ENCODE data around the gene ITPR1. TPM values are rescaled to one million over a fixed set of nuclear protein-coding genes. Genes with fewer than 3 reads are reported as not detected.

ITPR1 gene
- total RNA-seq, 4 donors from 2014 or later = 9.5 to 24.1 (median 17.5) TPM

DNA sequence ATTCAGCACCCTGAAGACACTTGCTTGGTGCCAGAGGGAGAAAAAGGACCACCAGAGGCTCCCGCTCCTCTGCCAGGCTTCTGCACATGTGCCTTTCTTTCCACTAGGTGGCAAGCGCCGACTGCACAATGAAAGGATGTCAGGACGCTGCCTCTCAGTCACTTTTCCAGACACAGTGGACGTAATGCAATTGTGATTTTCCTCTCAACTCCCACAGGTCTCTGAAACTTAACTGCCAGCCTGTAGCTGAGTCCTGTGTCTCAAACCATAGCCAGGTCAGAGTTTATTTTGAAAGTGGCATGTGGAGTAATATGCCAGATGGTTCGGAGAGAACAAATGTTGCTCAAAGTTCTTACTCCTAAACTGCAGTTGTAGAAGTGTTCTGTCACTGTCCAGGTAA lies 162.9 kb downstream of the ITPR1 start:
- 21 to 25% methylated on average over 6 of the region's 6 CpGs for WGBS, 2 donors
- intact Hi-C loops (cut with DNase I; ENCODE audit: low total_unique reads) = no loop called here
- DNase-seq (ENCODE audit: low spot score in 2 of 2) = peak in 1 of 2 donors; percentile 23
- no peak for TF ChIP-seq POLR2A (IDR thresholded peaks at IDR 0.05)
- TF ChIP-seq, protein P1, sequence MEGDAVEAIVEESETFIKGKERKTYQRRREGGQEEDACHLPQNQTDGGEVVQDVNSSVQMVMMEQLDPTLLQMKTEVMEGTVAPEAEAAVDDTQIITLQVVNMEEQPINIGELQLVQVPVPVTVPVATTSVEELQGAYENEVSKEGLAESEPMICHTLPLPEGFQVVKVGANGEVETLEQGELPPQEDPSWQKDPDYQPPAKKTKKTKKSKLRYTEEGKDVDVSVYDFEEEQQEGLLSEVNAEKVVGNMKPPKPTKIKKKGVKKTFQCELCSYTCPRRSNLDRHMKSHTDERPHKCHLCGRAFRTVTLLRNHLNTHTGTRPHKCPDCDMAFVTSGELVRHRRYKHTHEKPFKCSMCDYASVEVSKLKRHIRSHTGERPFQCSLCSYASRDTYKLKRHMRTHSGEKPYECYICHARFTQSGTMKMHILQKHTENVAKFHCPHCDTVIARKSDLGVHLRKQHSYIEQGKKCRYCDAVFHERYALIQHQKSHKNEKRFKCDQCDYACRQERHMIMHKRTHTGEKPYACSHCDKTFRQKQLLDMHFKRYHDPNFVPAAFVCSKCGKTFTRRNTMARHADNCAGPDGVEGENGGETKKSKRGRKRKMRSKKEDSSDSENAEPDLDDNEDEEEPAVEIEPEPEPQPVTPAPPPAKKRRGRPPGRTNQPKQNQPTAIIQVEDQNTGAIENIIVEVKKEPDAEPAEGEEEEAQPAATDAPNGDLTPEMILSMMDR (IDR thresholded peaks at IDR 0.05) = no peak
- no peak overlapping the region for H3K4me3 ChIP-seq (ENCODE audit: low read depth, poor library complexity, severe bottlenecking)

DNA sequence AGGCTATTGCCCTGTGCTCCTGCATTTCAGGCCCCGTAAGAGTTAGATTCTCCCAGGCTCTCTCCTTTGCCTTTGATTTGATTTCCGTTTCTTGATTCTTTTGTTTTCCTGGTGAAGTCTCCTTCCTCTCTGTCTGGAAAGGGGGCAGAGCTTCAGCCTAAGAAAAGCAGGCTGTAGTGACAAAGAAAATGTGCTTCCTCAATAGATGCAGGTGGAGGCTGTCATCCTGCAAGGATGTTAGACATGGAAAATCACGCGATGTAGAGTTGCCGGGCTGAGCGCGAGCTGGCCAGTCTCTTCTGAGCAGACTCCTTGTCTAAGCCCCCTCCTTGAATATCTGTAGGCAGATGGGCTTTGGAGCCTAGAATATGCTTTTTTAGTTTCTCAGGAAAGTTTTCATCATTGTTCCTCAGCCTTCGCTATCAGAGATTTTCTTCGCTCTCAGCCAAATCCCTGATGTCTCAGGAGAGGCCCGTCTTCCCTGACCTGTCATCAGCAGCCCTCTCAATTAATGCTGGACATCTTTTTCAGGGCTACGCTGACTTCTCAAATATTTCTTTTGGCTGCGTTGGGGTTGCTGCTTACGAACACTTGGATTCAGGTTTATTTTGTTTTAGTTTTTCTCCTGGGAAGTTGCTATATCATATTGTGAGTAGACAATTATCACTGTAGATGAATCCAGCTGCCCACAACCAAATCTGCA lies 163.6 kb downstream of the ITPR1 start:
- intact Hi-C loops (cut with DNase I; ENCODE audit: low total_unique reads) = no loop called here
- no peak overlapping the region for H3K4me3 ChIP-seq (ENCODE audit: low read depth, poor library complexity, severe bottlenecking)
- WGBS, 2 donors = 84 to 87% methylated on average over 13 of the region's 13 CpGs
- DNase-seq (ENCODE audit: low spot score in 2 of 2) = no peak
- no peak for TF ChIP-seq POLR2A (IDR thresholded peaks at IDR 0.05)
- TF ChIP-seq, protein P1 (IDR thresholded peaks at IDR 0.05) = no peak

DNA sequence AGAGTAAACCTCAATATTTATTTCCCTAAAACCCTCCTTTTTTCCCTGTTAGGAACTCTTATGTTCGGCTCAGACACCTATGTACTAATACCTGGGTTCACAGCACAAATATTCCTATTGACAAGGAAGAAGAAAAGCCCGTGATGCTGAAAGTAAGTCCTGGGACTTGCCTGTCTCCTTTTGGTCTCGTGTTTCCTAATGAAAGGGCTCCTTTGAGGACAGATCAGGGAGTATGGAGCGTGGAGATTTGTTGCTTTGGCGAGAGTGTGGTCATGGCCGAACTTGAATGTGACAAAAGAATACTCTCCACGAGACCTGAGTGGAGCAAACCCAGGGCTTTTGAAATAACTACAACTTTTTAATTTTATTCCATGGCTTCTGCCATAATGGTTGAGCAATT lies 167.8 kb downstream of the ITPR1 start:
- no peak overlapping the region for H3K4me3 ChIP-seq (ENCODE audit: low read depth, poor library complexity, severe bottlenecking)
- DNase-seq (ENCODE audit: low spot score in 2 of 2) = no peak
- TF ChIP-seq, protein P1 (IDR thresholded peaks at IDR 0.05) = no peak
- no peak for TF ChIP-seq POLR2A (IDR thresholded peaks at IDR 0.05)
- WGBS, 2 donors = 81 to 91% methylated on average over 7 of the region's 7 CpGs
- intact Hi-C loops (cut with DNase I; ENCODE audit: low total_unique reads) = no loop called here

DNA sequence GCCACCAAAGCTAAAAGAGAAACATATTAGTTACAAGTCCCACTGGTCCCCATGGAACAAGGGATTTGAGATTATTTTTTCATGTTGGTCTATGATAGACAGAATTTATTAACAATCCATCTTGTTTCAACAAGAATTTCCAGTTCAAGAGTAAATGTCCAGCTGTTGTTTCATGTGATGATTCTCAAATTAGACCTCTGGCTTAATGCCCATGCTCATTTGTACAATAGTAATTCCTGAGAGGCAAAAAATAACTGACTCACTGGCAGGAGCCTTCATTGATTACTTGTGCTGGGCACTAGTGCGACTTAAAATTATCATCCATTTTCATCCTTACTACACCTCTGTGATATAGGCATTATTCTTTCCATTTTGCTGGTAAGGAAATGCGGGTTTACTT lies 171.3 kb downstream of the ITPR1 start:
- H3K4me3 ChIP-seq (ENCODE audit: low read depth, poor library complexity, severe bottlenecking) = no peak overlapping the region
- 60 to 91% methylated on average over 2 of the region's 2 CpGs for WGBS, 2 donors
- TF ChIP-seq POLR2A (IDR thresholded peaks at IDR 0.05) = no peak
- TF ChIP-seq, protein P1 (IDR thresholded peaks at IDR 0.05) = no peak
- intact Hi-C loops (cut with DNase I; ENCODE audit: low total_unique reads) = no loop called here
- DNase-seq (ENCODE audit: low spot score in 2 of 2) = no peak

DNA sequence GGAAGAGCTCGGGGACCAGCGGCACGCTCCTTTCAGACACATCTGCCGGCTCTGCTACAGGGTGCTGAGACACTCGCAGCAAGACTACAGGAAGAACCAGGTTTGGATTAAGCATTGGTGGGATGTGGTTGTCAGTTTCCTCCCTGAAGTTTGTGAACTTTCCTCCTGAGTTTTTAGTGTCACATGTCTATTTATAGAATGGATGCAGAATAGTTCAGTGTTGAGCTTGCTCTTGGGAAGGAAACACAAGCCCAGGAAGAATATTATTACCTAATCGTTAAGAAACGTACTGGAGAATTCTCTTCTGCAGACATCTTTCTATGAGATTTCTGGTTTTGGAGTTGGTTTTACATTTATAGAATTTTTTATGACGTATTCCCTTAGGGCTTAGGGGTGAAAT lies 172.0 kb downstream of the ITPR1 start:
- no peak for DNase-seq (ENCODE audit: low spot score in 2 of 2)
- intact Hi-C loops (cut with DNase I; ENCODE audit: low total_unique reads) = no loop called here

More for the DNA sequence above, 172.0 kb downstream of the ITPR1 start:
- 84% methylated on average over 8 of the region's 8 CpGs for WGBS, 2 donors
- no peak overlapping the region for H3K4me3 ChIP-seq (ENCODE audit: low read depth, poor library complexity, severe bottlenecking)
- TF ChIP-seq, protein P1 (IDR thresholded peaks at IDR 0.05) = no peak
- no peak for TF ChIP-seq POLR2A (IDR thresholded peaks at IDR 0.05)
